Esophagus muscularis mucosa (tissue), 4 donors: Measurements from ENCODE around the gene POLR2H. TPM values are rescaled to one million over a fixed set of nuclear protein-coding genes. Genes with fewer than 3 reads are reported as not detected.

Source experiments
- DNase-seq: peaks from one replicate; pipeline ENCODE4 v3.0.0-alpha.2; 2017; ENCODE audit errors: extremely low spot score
- H3K27ac ChIP-seq, 4 donors: fragments of 200-600 bp; sonication (generic); replicated peaks in 1 of 4; 1 replicate in 3 of 4; 2 replicates in 1 of 4; pipeline ENCODE4 v1.5.1; 2016 to 2019; ENCODE audit warnings: mild to moderate bottlenecking in 1 of 4
- H3K27me3 ChIP-seq, 4 donors: fragments of 200-600 bp; sonication (generic); one replicate each; pipeline versions ENCODE4 v1.5.1 to v1.6.0; 2016 to 2019
- H3K36me3 ChIP-seq, 4 donors: fragments of 200-600 bp; sonication (generic); one replicate each; pipeline ENCODE4 v1.5.1; 2016 to 2019
- H3K4me1 ChIP-seq, 4 donors: fragments of 200-600 bp; sonication (generic); one replicate each; pipeline ENCODE4 v1.5.1; 2016 to 2019
- H3K4me3 ChIP-seq, 4 donors: fragments of 200-600 bp; sonication (generic); 1 replicate in 2 of 4; 2 replicates in 2 of 4; pipeline ENCODE4 v1.5.1; 2016 to 2019; ENCODE audit warnings: mild to moderate bottlenecking in 4 of 4, moderate library complexity in 1 of 4
- H3K9me3 ChIP-seq, 4 donors: fragments of 200-600 bp; sonication (generic); 1 replicate in 3 of 4; 2 replicates in 1 of 4; pipeline ENCODE4 v1.5.1; 2016 to 2019
- EP300 ChIP-seq: sonication (generic); formaldehyde crosslinking; IDR thresholded peaks from one replicate; pipeline ENCODE4 v1.6.1; 2017; ENCODE audit warnings: antibody characterized with exemption
- POLR2A ChIP-seq: fragments of 450-650 bp; IDR thresholded peaks from one replicate; pipeline ENCODE4 v1.6.1; 2017; ENCODE audit warnings: antibody characterized with exemption, moderate library complexity, mild to moderate bottlenecking, low read depth
- POLR2AphosphoS5 ChIP-seq, 2 donors: sonication (generic); formaldehyde crosslinking; IDR thresholded peaks; one replicate each; pipeline ENCODE4 v1.6.1; 2017; ENCODE audit warnings: antibody characterized with exemption in 2 of 2
- WGBS: methylation state at CpG from one replicate; pipeline ENCODE4 v1.1.5; 2018; 5-methylcytosine and 5-hydroxymethylcytosine counted together
- intact Hi-C: fragments of 100-400 bp; cut with DNase I; formaldehyde crosslinking; loops from one replicate; pipeline ENCODE4 v1.15.1; 2023
- total RNA-seq, 4 donors: library from RNA; depleted of rRNA; stranded (reverse); fragments of >200 nt; gene quantifications; one replicate each; pipeline versions ENCODE4 v1.1.0 to v1.2.1, GENCODE V29; 2016
- TF ChIP-seq, protein P1 (sequence below), 3 experiments: fragments of 200-600 bp in 2 of 3; fragments of 450-650 bp in 1 of 3; sonication (generic) in 2 of 3; IDR thresholded peaks; one replicate each; pipeline ENCODE4 v1.5.1; 2017 to 2019; ENCODE audit warnings: antibody characterized with exemption in 3 of 3, mild to moderate bottlenecking in 2 of 3, moderate library complexity in 1 of 3

POLR2H gene
- total RNA-seq, 4 donors from 2014 or later, result 36.0 to 52.1 (median 40.4) TPM

DNA sequence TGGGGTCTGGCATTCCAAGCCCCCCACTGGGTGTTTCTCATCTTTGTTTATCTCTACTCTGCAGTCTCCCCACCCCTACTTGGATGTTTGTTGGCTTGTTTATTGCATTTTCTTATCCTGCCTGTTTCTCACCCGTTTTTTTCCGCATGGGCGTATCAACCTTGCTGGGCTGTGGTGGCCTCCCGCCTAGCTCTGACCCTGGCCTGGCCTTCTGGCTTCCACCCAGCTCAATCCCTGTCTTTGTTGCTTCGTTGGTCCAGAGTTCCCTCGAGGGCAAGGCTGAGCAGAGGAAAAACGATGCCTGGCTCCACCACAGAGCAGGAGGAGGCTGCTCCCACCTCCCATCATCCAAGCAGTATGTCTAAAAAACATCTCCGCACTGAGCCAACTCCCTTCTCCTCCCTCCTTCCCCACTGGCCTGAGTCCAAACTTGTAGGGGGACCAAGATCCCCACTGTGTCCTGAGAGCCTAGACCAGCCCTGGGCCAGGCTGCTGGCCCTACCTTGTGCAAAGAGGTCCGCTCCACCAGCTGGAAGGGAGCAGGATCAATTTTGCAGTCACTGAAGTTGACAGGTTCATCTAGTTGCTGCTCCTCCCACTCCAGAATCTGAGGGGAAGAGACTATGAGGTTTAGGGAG, 9.9 kb upstream of the POLR2H start:
- DNase-seq, result no peak
- 59% methylated on average over 9 of the region's 9 CpGs for WGBS
- no peaks in the 10 kb centered on the region for H3K27me3 ChIP-seq
- H3K4me1 ChIP-seq, result peaks cover 0 to 26% (median 10%) of the 10 kb centered on the region in 4 donors
- H3K27ac ChIP-seq, result no peak overlapping the region
- intact Hi-C loops, result no loop called here
- TF ChIP-seq, protein P1, sequence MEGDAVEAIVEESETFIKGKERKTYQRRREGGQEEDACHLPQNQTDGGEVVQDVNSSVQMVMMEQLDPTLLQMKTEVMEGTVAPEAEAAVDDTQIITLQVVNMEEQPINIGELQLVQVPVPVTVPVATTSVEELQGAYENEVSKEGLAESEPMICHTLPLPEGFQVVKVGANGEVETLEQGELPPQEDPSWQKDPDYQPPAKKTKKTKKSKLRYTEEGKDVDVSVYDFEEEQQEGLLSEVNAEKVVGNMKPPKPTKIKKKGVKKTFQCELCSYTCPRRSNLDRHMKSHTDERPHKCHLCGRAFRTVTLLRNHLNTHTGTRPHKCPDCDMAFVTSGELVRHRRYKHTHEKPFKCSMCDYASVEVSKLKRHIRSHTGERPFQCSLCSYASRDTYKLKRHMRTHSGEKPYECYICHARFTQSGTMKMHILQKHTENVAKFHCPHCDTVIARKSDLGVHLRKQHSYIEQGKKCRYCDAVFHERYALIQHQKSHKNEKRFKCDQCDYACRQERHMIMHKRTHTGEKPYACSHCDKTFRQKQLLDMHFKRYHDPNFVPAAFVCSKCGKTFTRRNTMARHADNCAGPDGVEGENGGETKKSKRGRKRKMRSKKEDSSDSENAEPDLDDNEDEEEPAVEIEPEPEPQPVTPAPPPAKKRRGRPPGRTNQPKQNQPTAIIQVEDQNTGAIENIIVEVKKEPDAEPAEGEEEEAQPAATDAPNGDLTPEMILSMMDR (IDR thresholded peaks at IDR 0.05), result no peak
- TF ChIP-seq EP300 (no peak), POLR2AphosphoS5 (IDR thresholded peaks at IDR 0.05) (no peak), POLR2A (no peak)
- peaks cover 0 to 41% (median 11%) of the 10 kb centered on the region in 4 donors for H3K36me3 ChIP-seq
- no peak overlapping the region for H3K4me3 ChIP-seq
- no peaks in the 10 kb centered on the region for H3K9me3 ChIP-seq

DNA sequence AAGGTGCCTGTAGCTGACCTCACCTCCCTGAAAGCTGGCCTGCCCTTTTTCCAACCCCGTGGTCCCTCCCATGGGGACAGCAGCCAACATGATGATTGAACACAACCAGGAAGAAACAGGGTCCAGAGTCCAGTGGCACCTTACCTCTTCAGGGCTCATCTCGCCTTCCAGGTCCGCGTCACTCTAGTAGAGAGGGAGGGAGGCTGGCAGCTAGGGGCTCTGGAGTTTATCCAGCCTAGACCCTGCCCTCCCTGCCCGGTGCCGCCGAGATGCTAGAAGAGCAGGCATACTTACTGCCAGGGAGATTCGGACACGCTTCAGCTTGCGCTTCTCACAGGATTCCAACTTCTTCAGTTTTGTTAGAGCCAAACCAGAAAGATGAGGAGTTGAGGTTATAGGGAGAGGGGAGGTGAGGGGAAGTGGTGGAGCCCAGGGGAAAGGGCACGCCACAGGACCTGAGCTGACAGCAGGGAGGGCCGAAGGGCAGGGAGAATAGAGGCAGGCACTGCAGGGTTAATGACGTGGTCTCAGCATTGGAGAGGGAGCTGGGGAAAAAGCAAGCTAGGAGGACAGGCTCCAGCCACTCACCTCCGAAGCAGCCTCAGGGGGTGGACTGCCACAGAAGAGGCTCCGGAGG, 9.2 kb upstream of the POLR2H start:
- peaks cover 0 to 42% (median 12%) of the 10 kb centered on the region in 4 donors for H3K36me3 ChIP-seq
- DNase-seq, result no peak
- no peak overlapping the region for H3K4me3 ChIP-seq
- 84% methylated on average over 10 of the region's 15 CpGs for WGBS
- peaks cover 0 to 26% (median 10%) of the 10 kb centered on the region in 4 donors for H3K4me1 ChIP-seq
- TF ChIP-seq POLR2A, result no peak
- H3K9me3 ChIP-seq, result no peaks in the 10 kb centered on the region
- intact Hi-C loops, result no loop called here
- no peak overlapping the region for H3K27ac ChIP-seq
- no peaks in the 10 kb centered on the region for H3K27me3 ChIP-seq

DNA sequence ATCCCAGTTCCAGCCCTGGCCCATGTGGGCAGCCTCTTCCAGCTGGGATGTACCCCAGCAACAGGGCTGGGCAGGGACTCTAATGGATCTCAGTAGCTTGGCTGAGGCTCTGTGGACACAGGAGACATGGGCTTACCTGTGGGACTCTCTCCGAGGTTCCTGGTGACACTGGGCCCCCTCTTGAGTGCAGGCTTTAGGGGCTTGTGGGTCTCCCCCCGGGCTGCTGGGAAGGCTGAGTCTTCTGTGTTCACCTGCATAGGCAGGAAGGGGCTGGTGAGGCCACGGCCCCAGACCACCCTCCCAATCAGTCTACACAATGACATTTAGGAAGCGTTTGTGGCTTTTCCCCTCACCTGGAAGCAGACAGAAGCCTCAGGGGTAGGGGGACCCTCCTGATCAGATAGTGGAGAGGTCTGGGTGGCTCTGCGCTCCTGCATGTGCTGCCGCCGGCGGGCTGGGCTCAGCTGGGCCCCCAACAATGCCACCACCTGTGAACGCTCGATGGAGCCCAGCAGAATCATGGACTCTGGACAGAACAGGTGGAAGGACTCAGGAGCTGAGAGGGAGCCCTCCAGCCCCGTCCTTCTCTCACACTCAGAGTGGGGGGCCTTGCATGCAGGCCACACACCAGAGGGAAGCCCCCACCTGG, 8.5 kb upstream of the POLR2H start:
- TF ChIP-seq POLR2AphosphoS5 (IDR thresholded peaks at IDR 0.05), result no peak
- no peak for TF ChIP-seq POLR2A
- TF ChIP-seq, protein P1 (IDR thresholded peaks at IDR 0.05), result no peak
- TF ChIP-seq EP300, result no peak
- Histone ChIP-seq H3K9me3 (no peaks in the 10 kb centered on the region), H3K4me3 (no peak overlapping the region), H3K36me3 (peaks cover 0 to 47% (median 16%) of the 10 kb centered on the region in 4 donors), H3K27me3 (no peaks in the 10 kb centered on the region), H3K4me1 (peaks cover 0 to 26% (median 8%) of the 10 kb centered on the region in 4 donors), H3K27ac (no peak overlapping the region)
- intact Hi-C loops, result no loop called here
- DNase-seq, result no peak
- 67% methylated on average over 3 of the region's 11 CpGs for WGBS

DNA sequence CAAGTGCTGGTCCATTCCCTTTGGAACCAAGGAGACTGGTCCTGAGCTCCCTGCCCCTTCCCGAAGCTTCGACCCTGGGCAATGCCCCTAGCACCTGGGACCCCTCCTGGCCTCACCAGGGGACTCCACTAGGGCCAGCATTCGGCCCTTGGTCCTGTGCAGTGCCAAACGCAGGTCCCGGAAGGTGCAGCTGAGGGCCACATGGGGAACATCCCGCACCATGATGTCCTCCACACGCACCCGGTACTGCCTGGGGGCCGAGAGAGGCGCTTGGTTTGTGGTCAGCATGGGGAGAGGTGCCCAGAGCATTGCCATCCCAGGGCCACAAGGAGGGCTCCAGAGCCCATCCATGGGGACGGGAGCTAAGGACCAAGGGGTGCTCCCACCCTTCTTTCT, 8.0 kb upstream of the POLR2H start:
- H3K27me3 ChIP-seq, result no peaks in the 10 kb centered on the region
- DNase-seq, result no peak
- H3K36me3 ChIP-seq, result peaks cover 0 to 52% (median 17%) of the 10 kb centered on the region in 4 donors
- TF ChIP-seq, protein P1 (IDR thresholded peaks at IDR 0.05), result no peak
- TF ChIP-seq EP300 (no peak), POLR2AphosphoS5 (IDR thresholded peaks at IDR 0.05) (no peak), POLR2A (no peak)
- 89% methylated on average over 7 of the region's 11 CpGs for WGBS
- intact Hi-C loops, result no loop called here
- H3K27ac ChIP-seq, result no peak overlapping the region
- H3K4me1 ChIP-seq, result peaks cover 0 to 26% (median 8%) of the 10 kb centered on the region in 4 donors
- no peak overlapping the region for H3K4me3 ChIP-seq
- no peaks in the 10 kb centered on the region for H3K9me3 ChIP-seq

DNA sequence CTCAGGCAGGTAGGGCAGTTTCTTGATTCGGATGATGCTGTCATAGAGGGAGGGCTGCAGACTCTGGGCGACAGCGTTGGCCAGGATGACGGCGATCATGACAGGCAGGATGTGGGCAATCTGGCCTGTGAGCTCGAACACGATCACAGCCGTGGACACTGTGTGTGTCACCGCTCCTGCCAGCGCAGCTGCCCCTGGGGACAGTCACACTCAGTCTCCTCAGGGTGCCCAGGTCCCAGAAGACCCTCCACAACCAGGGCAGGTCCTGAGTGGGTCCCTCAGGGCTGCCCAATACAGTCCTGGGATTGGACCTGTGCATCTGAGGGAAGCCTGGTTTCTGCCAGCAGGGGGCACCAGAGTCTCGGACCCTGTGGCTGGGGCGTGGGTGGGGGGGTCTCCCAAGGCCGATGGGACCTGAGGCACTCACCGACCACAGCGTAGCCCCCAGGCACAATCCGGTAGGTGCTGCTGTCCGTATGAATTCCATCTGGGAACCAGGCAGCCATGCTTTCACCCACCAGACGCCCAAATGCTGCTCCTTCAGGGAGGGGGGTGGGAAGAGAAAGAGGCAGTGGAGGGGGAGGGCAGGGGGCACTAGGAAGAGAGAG, 7.3 kb upstream of the POLR2H start:
- no peak for DNase-seq
- no peak overlapping the region for H3K4me3 ChIP-seq
- H3K27me3 ChIP-seq, result no peaks in the 10 kb centered on the region
- peaks cover 0 to 31% (median 11%) of the 10 kb centered on the region in 4 donors for H3K4me1 ChIP-seq
- 54% methylated on average over 16 of the region's 18 CpGs for WGBS
- no peak for TF ChIP-seq POLR2A
- no peak for TF ChIP-seq EP300
- TF ChIP-seq POLR2AphosphoS5 (IDR thresholded peaks at IDR 0.05), result no peak
- TF ChIP-seq, protein P1 (IDR thresholded peaks at IDR 0.05), result peak; percentile 51 to 77 (median 54)
- H3K36me3 ChIP-seq, result peaks cover 0 to 52% (median 17%) of the 10 kb centered on the region in 4 donors
- H3K9me3 ChIP-seq, result no peaks in the 10 kb centered on the region
- intact Hi-C loops, result no loop called here
- H3K27ac ChIP-seq, result no peak overlapping the region
